ENCODE data around the gene SMIM11.

DNA sequence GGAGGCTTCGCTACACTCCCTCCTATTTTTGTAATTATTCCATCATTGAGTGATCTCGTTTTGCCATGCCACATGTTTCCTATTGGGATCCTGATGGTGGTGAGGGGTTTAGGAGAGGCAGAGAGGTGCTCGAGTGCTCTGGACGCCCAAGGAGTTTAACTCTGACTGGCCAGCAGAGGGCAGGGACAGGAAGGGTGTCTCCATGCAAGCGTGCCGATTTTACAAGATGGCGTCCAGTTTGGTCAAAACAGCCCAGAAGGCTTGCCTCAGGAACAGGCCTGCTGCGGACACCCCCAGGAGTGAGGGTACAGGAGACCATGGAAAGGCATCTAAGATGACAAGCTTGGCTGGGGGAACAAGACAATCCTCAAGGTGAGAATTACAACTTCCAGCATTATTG lies 45.3 kb upstream of the SMIM11 start:
- TF ChIP-seq, protein P1, sequence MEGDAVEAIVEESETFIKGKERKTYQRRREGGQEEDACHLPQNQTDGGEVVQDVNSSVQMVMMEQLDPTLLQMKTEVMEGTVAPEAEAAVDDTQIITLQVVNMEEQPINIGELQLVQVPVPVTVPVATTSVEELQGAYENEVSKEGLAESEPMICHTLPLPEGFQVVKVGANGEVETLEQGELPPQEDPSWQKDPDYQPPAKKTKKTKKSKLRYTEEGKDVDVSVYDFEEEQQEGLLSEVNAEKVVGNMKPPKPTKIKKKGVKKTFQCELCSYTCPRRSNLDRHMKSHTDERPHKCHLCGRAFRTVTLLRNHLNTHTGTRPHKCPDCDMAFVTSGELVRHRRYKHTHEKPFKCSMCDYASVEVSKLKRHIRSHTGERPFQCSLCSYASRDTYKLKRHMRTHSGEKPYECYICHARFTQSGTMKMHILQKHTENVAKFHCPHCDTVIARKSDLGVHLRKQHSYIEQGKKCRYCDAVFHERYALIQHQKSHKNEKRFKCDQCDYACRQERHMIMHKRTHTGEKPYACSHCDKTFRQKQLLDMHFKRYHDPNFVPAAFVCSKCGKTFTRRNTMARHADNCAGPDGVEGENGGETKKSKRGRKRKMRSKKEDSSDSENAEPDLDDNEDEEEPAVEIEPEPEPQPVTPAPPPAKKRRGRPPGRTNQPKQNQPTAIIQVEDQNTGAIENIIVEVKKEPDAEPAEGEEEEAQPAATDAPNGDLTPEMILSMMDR (IDR thresholded peaks at IDR 0.05 in 2 of 3, conservative IDR thresholded peaks at IDR 0.05 in 1 of 3; ENCODE audit: control insufficient read depth in 2 of 3, extremely low read depth in 1 of 3, insufficient read depth in 1 of 3, low read depth in 3 of 3, low read length in 3 of 3) = no peak
- TF ChIP-seq SIN3A (IDR thresholded peaks at IDR 0.05; ENCODE audit: low read depth, low read length) (no peak), RAD21 (IDR thresholded peaks at IDR 0.05; ENCODE audit: insufficient read depth, low read depth, low read length) (no peak), POLR2A (IDR thresholded peaks at IDR 0.05; ENCODE audit: low read depth, low read length) (no peak), MTA3 (IDR thresholded peaks at IDR 0.05; ENCODE audit: borderline replicate concordance, low read length) (no peak), BACH1 (IDR thresholded peaks at IDR 0.05; ENCODE audit: borderline replicate concordance) (no peak), RBBP5 (conservative IDR thresholded peaks at IDR 0.05) (no peak)
- TF ChIP-seq, protein P2, sequence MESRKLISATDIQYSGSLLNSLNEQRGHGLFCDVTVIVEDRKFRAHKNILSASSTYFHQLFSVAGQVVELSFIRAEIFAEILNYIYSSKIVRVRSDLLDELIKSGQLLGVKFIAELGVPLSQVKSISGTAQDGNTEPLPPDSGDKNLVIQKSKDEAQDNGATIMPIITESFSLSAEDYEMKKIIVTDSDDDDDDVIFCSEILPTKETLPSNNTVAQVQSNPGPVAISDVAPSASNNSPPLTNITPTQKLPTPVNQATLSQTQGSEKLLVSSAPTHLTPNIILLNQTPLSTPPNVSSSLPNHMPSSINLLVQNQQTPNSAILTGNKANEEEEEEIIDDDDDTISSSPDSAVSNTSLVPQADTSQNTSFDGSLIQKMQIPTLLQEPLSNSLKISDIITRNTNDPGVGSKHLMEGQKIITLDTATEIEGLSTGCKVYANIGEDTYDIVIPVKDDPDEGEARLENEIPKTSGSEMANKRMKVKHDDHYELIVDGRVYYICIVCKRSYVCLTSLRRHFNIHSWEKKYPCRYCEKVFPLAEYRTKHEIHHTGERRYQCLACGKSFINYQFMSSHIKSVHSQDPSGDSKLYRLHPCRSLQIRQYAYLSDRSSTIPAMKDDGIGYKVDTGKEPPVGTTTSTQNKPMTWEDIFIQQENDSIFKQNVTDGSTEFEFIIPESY (IDR thresholded peaks at IDR 0.05) = no peak
